WTC11 (cell line): ENCODE data around the gene LYRM4. TPM values are rescaled to one million over a fixed set of nuclear protein-coding genes. Genes with fewer than 3 reads are reported as not detected.

Experiments
- ATAC-seq: fragments of 200-7000 bp; cut with Tn5 transposase; 2 replicates; pipeline ENCODE4 v1.10.0; 2021; ENCODE audit warnings: mild to moderate bottlenecking, moderate library complexity
- CTCF ChIA-PET: fragments of 300-600 bp; sonication (Branson Sonifier 250); formaldehyde crosslinking; loops from one replicate; lab custom pipeline; 2021; ENCODE audit warnings: antibody characterized with exemption; lab: Charles Lee
- POLR2A ChIA-PET: fragments of 350-600 bp; sonication (Branson Sonifier 250); formaldehyde crosslinking; loops from one replicate; lab custom pipeline; 2021; ENCODE audit warnings: antibody characterized with exemption; lab: Charles Lee
- DNase-seq: peaks from one replicate; pipeline ENCODE4 v3.0.0; 2021; ENCODE audit warnings: low spot score
- H3K27ac Mint-ChIP-seq: 2 replicates; pipeline ENCODE4 v1.8.0; 2021; ENCODE audit warnings: mixed read lengths
- H3K27me3 Mint-ChIP-seq: 2 replicates; pipeline ENCODE4 v1.8.0; 2021; ENCODE audit warnings: low read depth, mild to moderate bottlenecking, moderate library complexity, mixed read lengths
- H3K36me3 Mint-ChIP-seq: 2 replicates; pipeline ENCODE4 v1.8.0; 2021; ENCODE audit warnings: mixed read lengths
- H3K4me1 Mint-ChIP-seq: 2 replicates; pipeline ENCODE4 v1.8.0; 2022; ENCODE audit warnings: mixed read lengths
- H3K4me3 Mint-ChIP-seq: 2 replicates; pipeline ENCODE4 v1.8.0; 2021; ENCODE audit warnings: mild to moderate bottlenecking, moderate library complexity, mixed read lengths
- H3K9me3 Mint-ChIP-seq: 2 replicates; pipeline ENCODE4 v1.8.0; 2021; ENCODE audit warnings: mixed read lengths
- ATF1 ChIP-seq: sonication (generic); formaldehyde crosslinking; IDR thresholded peaks from 2 replicates; pipeline ENCODE4 v1.8.1; 2023; ENCODE audit warnings: mild to moderate bottlenecking, moderate library complexity, missing genetic modification reagents
- MYBL2 ChIP-seq: sonication (generic); formaldehyde crosslinking; IDR thresholded peaks from 2 replicates; pipeline ENCODE4 v1.8.1; 2023; ENCODE audit warnings: mild to moderate bottlenecking, moderate library complexity, missing genetic modification reagents
- NFYB ChIP-seq: sonication (generic); formaldehyde crosslinking; conservative IDR thresholded peaks from 2 replicates; pipeline ENCODE4 v1.8.0; 2022; ENCODE audit warnings: low read depth, missing genetic modification reagents
- NR3C1 ChIP-seq: sonication (generic); formaldehyde crosslinking; conservative IDR thresholded peaks from 2 replicates; pipeline ENCODE4 v1.8.1; 2023; ENCODE audit warnings: low read depth, mild to moderate bottlenecking, missing genetic modification reagents
- SMAD4 ChIP-seq: sonication (generic); formaldehyde crosslinking; IDR thresholded peaks from 2 replicates; pipeline ENCODE4 v1.8.0; 2022; ENCODE audit warnings: mild to moderate bottlenecking, missing genetic modification reagents
- SP1 ChIP-seq: sonication (generic); formaldehyde crosslinking; conservative IDR thresholded peaks from 2 replicates; pipeline ENCODE4 v1.8.1; 2022; ENCODE audit warnings: missing genetic modification reagents
- TEAD1 ChIP-seq: sonication (generic); formaldehyde crosslinking; IDR thresholded peaks from 2 replicates; pipeline ENCODE4 v1.8.0; 2022; ENCODE audit warnings: mild to moderate bottlenecking, missing genetic modification reagents
- ZNF219 ChIP-seq: sonication (generic); formaldehyde crosslinking; IDR thresholded peaks from 2 replicates; pipeline ENCODE4 v1.8.0; 2023; ENCODE audit warnings: missing genetic modification reagents, mild to moderate bottlenecking, borderline replicate concordance
- ZNF423 ChIP-seq: fragments of 250-450 bp; sonication (Bioruptor Pico); IDR thresholded peaks from 2 replicates; pipeline ENCODE4 v2.1.2; 2022; ENCODE audit warnings: mild to moderate bottlenecking, moderate library complexity
- total RNA-seq: library from RNA; stranded (reverse); gene quantifications from 3 replicates; pipeline ENCODE4 v1.2.3, GENCODE V29; 2021
- TF ChIP-seq, protein P1 (sequence below): sonication (generic); formaldehyde crosslinking; IDR thresholded peaks from 2 replicates; pipeline ENCODE4 v1.8.1; 2022; ENCODE audit warnings: missing genetic modification reagents, borderline replicate concordance
- TF ChIP-seq, protein P2 (sequence below): sonication (generic); formaldehyde crosslinking; IDR thresholded peaks from 2 replicates; pipeline ENCODE4 v1.8.0; 2022; ENCODE audit warnings: mild to moderate bottlenecking, missing genetic modification reagents
- TF ChIP-seq, protein P3 (sequence below): sonication (generic); formaldehyde crosslinking; IDR thresholded peaks from 2 replicates; pipeline ENCODE4 v1.8.1; 2023; ENCODE audit warnings: mild to moderate bottlenecking, missing genetic modification reagents, borderline replicate concordance
- TF ChIP-seq, protein P4 (sequence below): sonication (generic); formaldehyde crosslinking; IDR thresholded peaks from 2 replicates; pipeline ENCODE4 v1.8.1; 2022; ENCODE audit warnings: low read depth, mild to moderate bottlenecking, moderate library complexity, missing genetic modification reagents, borderline replicate concordance
- TF ChIP-seq, protein P5 (sequence below): fragments of 250-450 bp; sonication (Bioruptor Pico); IDR thresholded peaks from 2 replicates; pipeline ENCODE4 v1.9.0; 2021; ENCODE audit warnings: mild to moderate bottlenecking
- TF ChIP-seq, protein P6 (sequence below): sonication (generic); formaldehyde crosslinking; IDR thresholded peaks from 2 replicates; pipeline ENCODE4 v1.8.0; 2023; ENCODE audit warnings: missing genetic modification reagents
- TF ChIP-seq, protein P7 (sequence below): sonication (generic); formaldehyde crosslinking; IDR thresholded peaks from 2 replicates; pipeline ENCODE4 v1.8.0; 2023; ENCODE audit warnings: mild to moderate bottlenecking, missing genetic modification reagents
- TF ChIP-seq, protein P8 (sequence below): sonication (generic); formaldehyde crosslinking; IDR thresholded peaks from 2 replicates; pipeline ENCODE4 v1.8.0; 2022; ENCODE audit warnings: missing genetic modification reagents
- TF ChIP-seq, protein P9 (sequence below): sonication (generic); formaldehyde crosslinking; IDR thresholded peaks from 2 replicates; pipeline ENCODE4 v1.8.0; 2022; ENCODE audit warnings: mild to moderate bottlenecking, missing genetic modification reagents

LYRM4 gene
- total RNA-seq, 1 experiment from 2014 or later: 49.7 TPM

DNA sequence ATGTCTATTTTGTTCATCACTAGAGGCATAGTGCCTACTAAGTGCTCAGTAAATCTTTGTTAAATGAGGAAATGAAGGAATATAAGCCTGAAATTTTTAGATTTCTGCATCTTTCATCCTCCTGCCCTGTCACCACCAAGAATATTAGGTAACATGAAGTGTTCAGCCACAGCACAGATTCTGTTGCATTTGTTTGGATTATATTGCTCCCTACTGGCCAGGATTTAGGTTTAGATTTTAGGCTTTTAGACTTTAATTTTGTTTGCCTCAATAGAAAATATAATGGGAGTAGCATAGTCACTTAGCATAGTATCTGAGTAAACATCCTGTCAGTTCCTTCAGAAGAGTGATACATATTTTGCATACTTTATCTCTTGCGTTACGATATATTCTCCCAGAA, 14.7 kb upstream of the LYRM4 start:
- H3K4me1 Mint-ChIP-seq: peaks cover 26% of the 10 kb centered on the region
- no peaks in the 10 kb centered on the region for H3K36me3 Mint-ChIP-seq
- CTCF ChIA-PET: no interaction called here
- DNase-seq (no peak), ATAC-seq (no peak)
- POLR2A ChIA-PET: no interaction called here
- H3K27me3 Mint-ChIP-seq: no peaks in the 10 kb centered on the region
- no peak overlapping the region for H3K27ac Mint-ChIP-seq
- no peak overlapping the region for H3K4me3 Mint-ChIP-seq
- no peaks in the 10 kb centered on the region for H3K9me3 Mint-ChIP-seq
- TF ChIP-seq, protein P1, sequence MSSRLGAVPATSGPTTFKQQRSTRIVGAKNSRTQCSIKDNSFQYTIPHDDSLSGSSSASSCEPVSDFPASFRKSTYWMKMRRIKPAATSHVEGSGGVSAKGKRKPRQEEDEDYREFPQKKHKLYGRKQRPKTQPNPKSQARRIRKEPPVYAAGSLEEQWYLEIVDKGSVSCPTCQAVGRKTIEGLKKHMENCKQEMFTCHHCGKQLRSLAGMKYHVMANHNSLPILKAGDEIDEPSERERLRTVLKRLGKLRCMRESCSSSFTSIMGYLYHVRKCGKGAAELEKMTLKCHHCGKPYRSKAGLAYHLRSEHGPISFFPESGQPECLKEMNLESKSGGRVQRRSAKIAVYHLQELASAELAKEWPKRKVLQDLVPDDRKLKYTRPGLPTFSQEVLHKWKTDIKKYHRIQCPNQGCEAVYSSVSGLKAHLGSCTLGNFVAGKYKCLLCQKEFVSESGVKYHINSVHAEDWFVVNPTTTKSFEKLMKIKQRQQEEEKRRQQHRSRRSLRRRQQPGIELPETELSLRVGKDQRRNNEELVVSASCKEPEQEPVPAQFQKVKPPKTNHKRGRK (CRISPR knock-in tag): no peak
- TF ChIP-seq, protein P2, sequence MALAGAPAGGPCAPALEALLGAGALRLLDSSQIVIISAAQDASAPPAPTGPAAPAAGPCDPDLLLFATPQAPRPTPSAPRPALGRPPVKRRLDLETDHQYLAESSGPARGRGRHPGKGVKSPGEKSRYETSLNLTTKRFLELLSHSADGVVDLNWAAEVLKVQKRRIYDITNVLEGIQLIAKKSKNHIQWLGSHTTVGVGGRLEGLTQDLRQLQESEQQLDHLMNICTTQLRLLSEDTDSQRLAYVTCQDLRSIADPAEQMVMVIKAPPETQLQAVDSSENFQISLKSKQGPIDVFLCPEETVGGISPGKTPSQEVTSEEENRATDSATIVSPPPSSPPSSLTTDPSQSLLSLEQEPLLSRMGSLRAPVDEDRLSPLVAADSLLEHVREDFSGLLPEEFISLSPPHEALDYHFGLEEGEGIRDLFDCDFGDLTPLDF (CRISPR knock-in tag): no peak
- TF ChIP-seq, protein P3, sequence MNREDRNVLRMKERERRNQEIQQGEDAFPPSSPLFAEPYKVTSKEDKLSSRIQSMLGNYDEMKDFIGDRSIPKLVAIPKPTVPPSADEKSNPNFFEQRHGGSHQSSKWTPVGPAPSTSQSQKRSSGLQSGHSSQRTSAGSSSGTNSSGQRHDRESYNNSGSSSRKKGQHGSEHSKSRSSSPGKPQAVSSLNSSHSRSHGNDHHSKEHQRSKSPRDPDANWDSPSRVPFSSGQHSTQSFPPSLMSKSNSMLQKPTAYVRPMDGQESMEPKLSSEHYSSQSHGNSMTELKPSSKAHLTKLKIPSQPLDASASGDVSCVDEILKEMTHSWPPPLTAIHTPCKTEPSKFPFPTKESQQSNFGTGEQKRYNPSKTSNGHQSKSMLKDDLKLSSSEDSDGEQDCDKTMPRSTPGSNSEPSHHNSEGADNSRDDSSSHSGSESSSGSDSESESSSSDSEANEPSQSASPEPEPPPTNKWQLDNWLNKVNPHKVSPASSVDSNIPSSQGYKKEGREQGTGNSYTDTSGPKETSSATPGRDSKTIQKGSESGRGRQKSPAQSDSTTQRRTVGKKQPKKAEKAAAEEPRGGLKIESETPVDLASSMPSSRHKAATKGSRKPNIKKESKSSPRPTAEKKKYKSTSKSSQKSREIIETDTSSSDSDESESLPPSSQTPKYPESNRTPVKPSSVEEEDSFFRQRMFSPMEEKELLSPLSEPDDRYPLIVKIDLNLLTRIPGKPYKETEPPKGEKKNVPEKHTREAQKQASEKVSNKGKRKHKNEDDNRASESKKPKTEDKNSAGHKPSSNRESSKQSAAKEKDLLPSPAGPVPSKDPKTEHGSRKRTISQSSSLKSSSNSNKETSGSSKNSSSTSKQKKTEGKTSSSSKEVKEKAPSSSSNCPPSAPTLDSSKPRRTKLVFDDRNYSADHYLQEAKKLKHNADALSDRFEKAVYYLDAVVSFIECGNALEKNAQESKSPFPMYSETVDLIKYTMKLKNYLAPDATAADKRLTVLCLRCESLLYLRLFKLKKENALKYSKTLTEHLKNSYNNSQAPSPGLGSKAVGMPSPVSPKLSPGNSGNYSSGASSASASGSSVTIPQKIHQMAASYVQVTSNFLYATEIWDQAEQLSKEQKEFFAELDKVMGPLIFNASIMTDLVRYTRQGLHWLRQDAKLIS: no peak
- TF ChIP-seq, protein P4, sequence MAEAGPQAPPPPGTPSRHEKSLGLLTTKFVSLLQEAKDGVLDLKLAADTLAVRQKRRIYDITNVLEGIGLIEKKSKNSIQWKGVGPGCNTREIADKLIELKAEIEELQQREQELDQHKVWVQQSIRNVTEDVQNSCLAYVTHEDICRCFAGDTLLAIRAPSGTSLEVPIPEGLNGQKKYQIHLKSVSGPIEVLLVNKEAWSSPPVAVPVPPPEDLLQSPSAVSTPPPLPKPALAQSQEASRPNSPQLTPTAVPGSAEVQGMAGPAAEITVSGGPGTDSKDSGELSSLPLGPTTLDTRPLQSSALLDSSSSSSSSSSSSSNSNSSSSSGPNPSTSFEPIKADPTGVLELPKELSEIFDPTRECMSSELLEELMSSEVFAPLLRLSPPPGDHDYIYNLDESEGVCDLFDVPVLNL (CRISPR knock-in tag): no peak
- no peak for TF ChIP-seq SMAD4
- TF ChIP-seq, protein P5, sequence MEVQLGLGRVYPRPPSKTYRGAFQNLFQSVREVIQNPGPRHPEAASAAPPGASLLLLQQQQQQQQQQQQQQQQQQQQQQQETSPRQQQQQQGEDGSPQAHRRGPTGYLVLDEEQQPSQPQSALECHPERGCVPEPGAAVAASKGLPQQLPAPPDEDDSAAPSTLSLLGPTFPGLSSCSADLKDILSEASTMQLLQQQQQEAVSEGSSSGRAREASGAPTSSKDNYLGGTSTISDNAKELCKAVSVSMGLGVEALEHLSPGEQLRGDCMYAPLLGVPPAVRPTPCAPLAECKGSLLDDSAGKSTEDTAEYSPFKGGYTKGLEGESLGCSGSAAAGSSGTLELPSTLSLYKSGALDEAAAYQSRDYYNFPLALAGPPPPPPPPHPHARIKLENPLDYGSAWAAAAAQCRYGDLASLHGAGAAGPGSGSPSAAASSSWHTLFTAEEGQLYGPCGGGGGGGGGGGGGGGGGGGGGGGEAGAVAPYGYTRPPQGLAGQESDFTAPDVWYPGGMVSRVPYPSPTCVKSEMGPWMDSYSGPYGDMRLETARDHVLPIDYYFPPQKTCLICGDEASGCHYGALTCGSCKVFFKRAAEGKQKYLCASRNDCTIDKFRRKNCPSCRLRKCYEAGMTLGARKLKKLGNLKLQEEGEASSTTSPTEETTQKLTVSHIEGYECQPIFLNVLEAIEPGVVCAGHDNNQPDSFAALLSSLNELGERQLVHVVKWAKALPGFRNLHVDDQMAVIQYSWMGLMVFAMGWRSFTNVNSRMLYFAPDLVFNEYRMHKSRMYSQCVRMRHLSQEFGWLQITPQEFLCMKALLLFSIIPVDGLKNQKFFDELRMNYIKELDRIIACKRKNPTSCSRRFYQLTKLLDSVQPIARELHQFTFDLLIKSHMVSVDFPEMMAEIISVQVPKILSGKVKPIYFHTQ (CRISPR knock-in tag): no peak
- TF ChIP-seq ZNF423 (CRISPR knock-in tag): no peak
- TF ChIP-seq, protein P6, sequence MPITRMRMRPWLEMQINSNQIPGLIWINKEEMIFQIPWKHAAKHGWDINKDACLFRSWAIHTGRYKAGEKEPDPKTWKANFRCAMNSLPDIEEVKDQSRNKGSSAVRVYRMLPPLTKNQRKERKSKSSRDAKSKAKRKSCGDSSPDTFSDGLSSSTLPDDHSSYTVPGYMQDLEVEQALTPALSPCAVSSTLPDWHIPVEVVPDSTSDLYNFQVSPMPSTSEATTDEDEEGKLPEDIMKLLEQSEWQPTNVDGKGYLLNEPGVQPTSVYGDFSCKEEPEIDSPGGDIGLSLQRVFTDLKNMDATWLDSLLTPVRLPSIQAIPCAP (CRISPR knock-in tag): no peak
- no peak for TF ChIP-seq SP1 (CRISPR knock-in tag)
- no peak for TF ChIP-seq TEAD1 (CRISPR knock-in tag)
- TF ChIP-seq, protein P7, sequence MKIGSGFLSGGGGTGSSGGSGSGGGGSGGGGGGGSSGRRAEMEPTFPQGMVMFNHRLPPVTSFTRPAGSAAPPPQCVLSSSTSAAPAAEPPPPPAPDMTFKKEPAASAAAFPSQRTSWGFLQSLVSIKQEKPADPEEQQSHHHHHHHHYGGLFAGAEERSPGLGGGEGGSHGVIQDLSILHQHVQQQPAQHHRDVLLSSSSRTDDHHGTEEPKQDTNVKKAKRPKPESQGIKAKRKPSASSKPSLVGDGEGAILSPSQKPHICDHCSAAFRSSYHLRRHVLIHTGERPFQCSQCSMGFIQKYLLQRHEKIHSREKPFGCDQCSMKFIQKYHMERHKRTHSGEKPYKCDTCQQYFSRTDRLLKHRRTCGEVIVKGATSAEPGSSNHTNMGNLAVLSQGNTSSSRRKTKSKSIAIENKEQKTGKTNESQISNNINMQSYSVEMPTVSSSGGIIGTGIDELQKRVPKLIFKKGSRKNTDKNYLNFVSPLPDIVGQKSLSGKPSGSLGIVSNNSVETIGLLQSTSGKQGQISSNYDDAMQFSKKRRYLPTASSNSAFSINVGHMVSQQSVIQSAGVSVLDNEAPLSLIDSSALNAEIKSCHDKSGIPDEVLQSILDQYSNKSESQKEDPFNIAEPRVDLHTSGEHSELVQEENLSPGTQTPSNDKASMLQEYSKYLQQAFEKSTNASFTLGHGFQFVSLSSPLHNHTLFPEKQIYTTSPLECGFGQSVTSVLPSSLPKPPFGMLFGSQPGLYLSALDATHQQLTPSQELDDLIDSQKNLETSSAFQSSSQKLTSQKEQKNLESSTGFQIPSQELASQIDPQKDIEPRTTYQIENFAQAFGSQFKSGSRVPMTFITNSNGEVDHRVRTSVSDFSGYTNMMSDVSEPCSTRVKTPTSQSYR (CRISPR knock-in tag): no peak
- no peak for TF ChIP-seq ZNF219 (CRISPR knock-in tag)
- TF ChIP-seq ATF1 (CRISPR knock-in tag): no peak
- TF ChIP-seq NFYB (CRISPR knock-in tag): no peak
- TF ChIP-seq, protein P8, sequence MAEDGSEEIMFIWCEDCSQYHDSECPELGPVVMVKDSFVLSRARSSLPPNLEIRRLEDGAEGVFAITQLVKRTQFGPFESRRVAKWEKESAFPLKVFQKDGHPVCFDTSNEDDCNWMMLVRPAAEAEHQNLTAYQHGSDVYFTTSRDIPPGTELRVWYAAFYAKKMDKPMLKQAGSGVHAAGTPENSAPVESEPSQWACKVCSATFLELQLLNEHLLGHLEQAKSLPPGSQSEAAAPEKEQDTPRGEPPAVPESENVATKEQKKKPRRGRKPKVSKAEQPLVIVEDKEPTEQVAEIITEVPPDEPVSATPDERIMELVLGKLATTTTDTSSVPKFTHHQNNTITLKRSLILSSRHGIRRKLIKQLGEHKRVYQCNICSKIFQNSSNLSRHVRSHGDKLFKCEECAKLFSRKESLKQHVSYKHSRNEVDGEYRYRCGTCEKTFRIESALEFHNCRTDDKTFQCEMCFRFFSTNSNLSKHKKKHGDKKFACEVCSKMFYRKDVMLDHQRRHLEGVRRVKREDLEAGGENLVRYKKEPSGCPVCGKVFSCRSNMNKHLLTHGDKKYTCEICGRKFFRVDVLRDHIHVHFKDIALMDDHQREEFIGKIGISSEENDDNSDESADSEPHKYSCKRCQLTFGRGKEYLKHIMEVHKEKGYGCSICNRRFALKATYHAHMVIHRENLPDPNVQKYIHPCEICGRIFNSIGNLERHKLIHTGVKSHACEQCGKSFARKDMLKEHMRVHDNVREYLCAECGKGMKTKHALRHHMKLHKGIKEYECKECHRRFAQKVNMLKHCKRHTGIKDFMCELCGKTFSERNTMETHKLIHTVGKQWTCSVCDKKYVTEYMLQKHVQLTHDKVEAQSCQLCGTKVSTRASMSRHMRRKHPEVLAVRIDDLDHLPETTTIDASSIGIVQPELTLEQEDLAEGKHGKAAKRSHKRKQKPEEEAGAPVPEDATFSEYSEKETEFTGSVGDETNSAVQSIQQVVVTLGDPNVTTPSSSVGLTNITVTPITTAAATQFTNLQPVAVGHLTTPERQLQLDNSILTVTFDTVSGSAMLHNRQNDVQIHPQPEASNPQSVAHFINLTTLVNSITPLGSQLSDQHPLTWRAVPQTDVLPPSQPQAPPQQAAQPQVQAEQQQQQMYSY (CRISPR knock-in tag): no peak
- TF ChIP-seq, protein P9, sequence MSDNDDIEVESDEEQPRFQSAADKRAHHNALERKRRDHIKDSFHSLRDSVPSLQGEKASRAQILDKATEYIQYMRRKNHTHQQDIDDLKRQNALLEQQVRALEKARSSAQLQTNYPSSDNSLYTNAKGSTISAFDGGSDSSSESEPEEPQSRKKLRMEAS (CRISPR knock-in tag): no peak
- TF ChIP-seq MYBL2 (CRISPR knock-in tag): no peak
- no peak for TF ChIP-seq NR3C1 (CRISPR knock-in tag)
